Upper lobe of right lung (tissue), 1 donor: ENCODE data around the gene CD70. TPM values are rescaled to one million over a fixed set of nuclear protein-coding genes. Genes with fewer than 3 reads are reported as not detected.
"Not testable (repeated sequence)": the region's sequence is repeated elsewhere in the genome, so short reads cannot be mapped to it uniquely, and the experiment has no call there.

ENCODE experiments used
- ATAC-seq: fragments of 200-7000 bp; cut with Tn5 transposase; one replicate; pipeline ENCODE4 v1.9.1; 2020; ENCODE audit warnings: mild to moderate bottlenecking, moderate library complexity
- DNase-seq: peaks from one replicate; pipeline ENCODE4 v3.0.0-alpha.2; 2020
- H3K27ac ChIP-seq: fragments of 200-600 bp; one replicate; pipeline ENCODE4 v1.8.0; 2022
- H3K27me3 ChIP-seq: fragments of 200-600 bp; one replicate; pipeline ENCODE4 v1.8.0; 2022; ENCODE audit warnings: mild to moderate bottlenecking
- H3K36me3 ChIP-seq: fragments of 200-600 bp; one replicate; pipeline ENCODE4 v1.8.0; 2022
- H3K4me1 ChIP-seq: fragments of 200-600 bp; one replicate; pipeline ENCODE4 v1.8.0; 2022
- H3K4me3 ChIP-seq: fragments of 200-600 bp; one replicate; pipeline ENCODE4 v1.8.0; 2022; ENCODE audit warnings: mild to moderate bottlenecking
- H3K9me3 ChIP-seq: fragments of 200-600 bp; one replicate; pipeline ENCODE4 v1.8.0; 2022
- CTCF ChIP-seq: fragments of 200-600 bp; IDR thresholded peaks from one replicate; pipeline ENCODE4 v1.8.0; 2022; ENCODE audit warnings: antibody characterized with exemption
- intact Hi-C: fragments of 100-400 bp; cut with DNase I; formaldehyde crosslinking; loops from one replicate; pipeline ENCODE4 v1.11.0; 2022
- long read RNA-seq: library from polyadenylated mRNA; unstranded; transcript quantifications from one replicate; pipeline ENCODE4 v2.0.0, GENCODE V29; 2021
- total RNA-seq: library from RNA; stranded (reverse); fragmentation: NEBNext Ultra II Directional; extraction: Animal tissue kit (Norgen Biotek cat#: 25700); gene quantifications from one replicate; pipeline ENCODE4 v1.2.1, GENCODE V29; 2021
- donor health status: DM: no; HTN: yes; CAD: no; lungs with severe emphysema.

Gene CD70
- 1.7 TPM for total RNA-seq
- long read RNA-seq, result 0 reads

GRCh38 chr19:6590827-6591319 lies at the start of gene CD70:
TSS of gene CD70 (minus strand) at chr19:6591150. CDS start at chr19:6591002, 148 bp downstream.
- Histone ChIP-seq H3K27me3 (peaks cover 64% of the 10 kb centered on the region), H3K4me3 (peak within 1 kb of the TSS; percentile 21), H3K9me3 (no peaks in the 10 kb centered on the region), H3K4me1 (peaks cover 10% of the 10 kb centered on the region), H3K36me3 (no peaks in the 10 kb centered on the region), H3K27ac (no peak within 1 kb of the TSS)
- intact Hi-C loops, result no loop called here
- DNase-seq (no peak), ATAC-seq (peak; percentile 59)
- TF ChIP-seq CTCF, result no peak

- H3K27ac ChIP-seq, DNase-seq, ATAC-seq, H3K4me3 ChIP-seq, H3K4me1 ChIP-seq, H3K9me3 ChIP-seq, H3K36me3 ChIP-seq, intact Hi-C loops, H3K27me3 ChIP-seq: not testable (repeated sequence)
These were observed 49.4 kb upstream of the CD70 start for GRCh38 chr19:6640333-6640732.

- DNase-seq (no peak), ATAC-seq (peak; percentile 69)
- peaks cover 8% of the 10 kb centered on the region for H3K4me1 ChIP-seq
- H3K9me3 ChIP-seq, result no peaks in the 10 kb centered on the region
- no peak overlapping the region for H3K4me3 ChIP-seq
- TF ChIP-seq CTCF, result no peak
- H3K36me3 ChIP-seq, result no peaks in the 10 kb centered on the region
- intact Hi-C loops, result no loop called here
- H3K27me3 ChIP-seq, result no peaks in the 10 kb centered on the region
- H3K27ac ChIP-seq, result no peak overlapping the region
These were observed 48.5 kb upstream of the CD70 start for GRCh38 chr19:6639439-6639838.

GRCh38 chr19:6633456-6633813 lies 42.5 kb upstream of the CD70 start:
- H3K27me3 ChIP-seq, intact Hi-C loops, H3K4me1 ChIP-seq, H3K9me3 ChIP-seq, H3K36me3 ChIP-seq, DNase-seq, ATAC-seq, H3K27ac ChIP-seq, H3K4me3 ChIP-seq: not testable (repeated sequence)

GRCh38 chr19:6632747-6633455 lies 42.0 kb upstream of the CD70 start:
- H3K4me1 ChIP-seq, H3K27me3 ChIP-seq, H3K4me3 ChIP-seq, intact Hi-C loops, H3K36me3 ChIP-seq, H3K9me3 ChIP-seq, H3K27ac ChIP-seq: not testable (repeated sequence)
- DNase-seq (peak; percentile 91), ATAC-seq (peak; percentile 65)
- peak; percentile 75 for TF ChIP-seq CTCF

- no peaks in the 10 kb centered on the region for H3K9me3 ChIP-seq
- peak; percentile 88 for TF ChIP-seq CTCF
- intact Hi-C loops, result no loop called here
- no peak overlapping the region for H3K4me3 ChIP-seq
- ATAC-seq (peak; percentile 95), DNase-seq (no peak)
- H3K27ac ChIP-seq, result no peak overlapping the region
- no peaks in the 10 kb centered on the region for H3K4me1 ChIP-seq
- H3K36me3 ChIP-seq, result no peaks in the 10 kb centered on the region
- no peaks in the 10 kb centered on the region for H3K27me3 ChIP-seq
These were observed 41.2 kb upstream of the CD70 start for GRCh38 chr19:6632002-6632621.
